Activated effector memory CD4-positive, alpha-beta T cell treated with anti-CD3 and anti-CD28 coated beads, Interleukin-2, amount 50 U/mL, for 16 hours (primary cell): ENCODE results near the gene ANGPTL7.

Experiments used
- DNase-seq: peaks from one replicate; pipeline ENCODE4 v3.0.0-alpha.2; 2020

Gene ANGPTL7

GRCh38 chr1:11207898-11208611 is 18.9 kb downstream of the ANGPTL7 start:
- no peak for DNase-seq

GRCh38 chr1:11211461-11211860 is 22.3 kb downstream of the ANGPTL7 start:
- no peak for DNase-seq

GRCh38 chr1:11211925-11212587 is 22.9 kb downstream of the ANGPTL7 start:
- DNase-seq = no peak

GRCh38 chr1:11214698-11215380 is 25.7 kb downstream of the ANGPTL7 start:
- DNase-seq = no peak

- no peak for DNase-seq
These were observed 26.3 kb downstream of the ANGPTL7 start for GRCh38 chr1:11215381-11216005.

- no peak for DNase-seq
These were observed 26.9 kb downstream of the ANGPTL7 start for GRCh38 chr1:11216074-11216473.

- DNase-seq = no peak
These were observed 38.2 kb downstream of the ANGPTL7 start for GRCh38 chr1:11227106-11228077.

- no peak for DNase-seq
These were observed 40.0 kb downstream of the ANGPTL7 start for GRCh38 chr1:11229203-11229602.

GRCh38 chr1:11233208-11233607 is 44.1 kb downstream of the ANGPTL7 start:
- DNase-seq = no peak

GRCh38 chr1:11237356-11237755 is 48.2 kb downstream of the ANGPTL7 start:
- no peak for DNase-seq

- no peak for DNase-seq
These were observed 49.2 kb downstream of the ANGPTL7 start for GRCh38 chr1:11238311-11238710.

- DNase-seq = no peak
These were observed 56.1 kb downstream of the ANGPTL7 start for GRCh38 chr1:11245248-11245647.
